HCT116 (cell line): ENCODE data around the gene FAM83E.
"Not testable (repeated sequence)": the region's sequence is repeated elsewhere in the genome, so short reads cannot be mapped to it uniquely, and the experiment has no call there.

Experiments
- CTCF ChIP-seq, 3 experiments: fragments of 200-600 bp in 1 of 3; sonication (generic) in 1 of 3; IDR thresholded peaks in 2 of 3; conservative IDR thresholded peaks in 1 of 3; 2 replicates each; pipeline ENCODE4 v1.5.1; 2012 to 2017; ENCODE audit warnings: low read depth in 2 of 3, low read length in 2 of 3, antibody characterized with exemption in 1 of 3, borderline replicate concordance in 1 of 3, control low read depth in 1 of 3, mild to moderate bottlenecking in 1 of 3, mixed read lengths in 1 of 3, mixed run types in 1 of 3, moderate library complexity in 1 of 3; ENCODE audit not compliant: insufficient read depth in 1 of 3
- EGR1 ChIP-seq: IDR thresholded peaks from 2 replicates; pipeline ENCODE4 v1.6.1; 2012; ENCODE audit warnings: low read depth
- ELF1 ChIP-seq: IDR thresholded peaks from 2 replicates; pipeline ENCODE4 v1.6.1; 2012; ENCODE audit warnings: low read depth, borderline replicate concordance
- EZH2 ChIP-seq: fragments of 200-600 bp; sonication (generic); IDR thresholded peaks from 2 replicates; pipeline ENCODE4 v1.6.1; 2017; ENCODE audit warnings: antibody characterized with exemption, mixed run types
- EZH2phosphoT487 ChIP-seq: fragments of 200-600 bp; IDR thresholded peaks from 2 replicates; pipeline ENCODE4 v1.6.1; 2018; ENCODE audit warnings: antibody characterized with exemption, borderline replicate concordance
- POLR2A ChIP-seq: IDR thresholded peaks from 2 replicates; pipeline ENCODE4 v1.7.0; 2011; ENCODE audit warnings: borderline replicate concordance; ENCODE audit not compliant: insufficient read depth, insufficient read length; ENCODE audit errors: extremely low read depth
- TCF7L2 ChIP-seq: IDR thresholded peaks from 2 replicates; pipeline ENCODE4 v1.7.0; 2011; ENCODE audit warnings: borderline replicate concordance, inconsistent platforms; ENCODE audit not compliant: insufficient read depth, insufficient read length; ENCODE audit errors: extremely low read depth
- YY1 ChIP-seq: IDR thresholded peaks from 2 replicates; pipeline ENCODE4 v1.6.1; 2011; ENCODE audit warnings: low read length, low read depth, moderate library complexity, mild to moderate bottlenecking; ENCODE audit not compliant: insufficient replicate concordance; ENCODE audit errors: extremely low read depth
- TF ChIP-seq, protein P1 (sequence below): IDR thresholded peaks from 2 replicates; pipeline ENCODE4 v1.6.1; 2012

DNA sequence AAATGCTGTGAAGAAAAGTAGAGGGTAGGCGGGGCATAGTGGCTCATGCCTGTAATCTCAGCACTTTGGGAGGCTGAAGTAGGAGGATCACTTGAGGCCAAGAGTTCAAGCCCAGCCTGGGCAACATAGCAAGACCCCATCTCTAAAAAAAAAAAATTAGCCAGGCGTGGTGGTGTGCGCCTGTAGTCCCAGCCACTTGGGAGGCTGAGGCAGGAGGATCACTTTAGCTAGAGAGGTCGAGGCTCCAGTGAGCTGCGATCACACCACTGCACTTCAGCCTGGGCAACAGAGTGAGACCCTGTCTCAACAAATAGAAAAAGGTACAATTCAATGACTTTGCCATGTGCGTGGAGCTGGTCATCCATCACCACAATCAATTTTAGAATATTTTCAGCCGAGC is 37.0 kb downstream of the FAM83E start:
- TF ChIP-seq POLR2A; CTCF (IDR thresholded peaks at IDR 0.05 in 2 of 3, conservative IDR thresholded peaks at IDR 0.05 in 1 of 3; ENCODE audit: borderline replicate concordance in 1 of 3, insufficient read depth in 1 of 3, low read depth in 2 of 3, low read length in 2 of 3); YY1; ELF1; EZH2phosphoT487; TCF7L2; EZH2; EGR1: not testable (repeated sequence)
- TF ChIP-seq, protein P1, sequence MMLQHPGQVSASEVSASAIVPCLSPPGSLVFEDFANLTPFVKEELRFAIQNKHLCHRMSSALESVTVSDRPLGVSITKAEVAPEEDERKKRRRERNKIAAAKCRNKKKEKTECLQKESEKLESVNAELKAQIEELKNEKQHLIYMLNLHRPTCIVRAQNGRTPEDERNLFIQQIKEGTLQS = not testable (repeated sequence)
